Measurements from ENCODE around the gene ME3. TPM values are rescaled to one million over a fixed set of nuclear protein-coding genes. Genes with fewer than 3 reads are reported as not detected.

ME3 gene
- total RNA-seq, 1 donor from 2014 or later, result 28.5 TPM

- intact Hi-C loops (cut with DNase I), result loop anchor here (2.0 kb wide), 1 partner anchor 26 kb away; no protein-coding TSS in a partner anchor
- H3K4me1 ChIP-seq, result peaks cover 30% of the 10 kb centered on the region
- H3K27ac ChIP-seq, result peak overlapping the region; percentile 97
These were observed 3.5 kb downstream of the ME3 start for GRCh38 chr11:86668929-86669328.

GRCh38 chr11:86666193-86666592, 6.2 kb downstream of the ME3 start:
- Histone ChIP-seq H3K9me3 (no peaks in the 10 kb centered on the region), H3K27ac (no peak overlapping the region), H3K4me3 (no peak overlapping the region), H3K36me3 (no peaks in the 10 kb centered on the region), H3K4me1 (peaks cover 14% of the 10 kb centered on the region), H3K27me3 (no peaks in the 10 kb centered on the region)
- intact Hi-C loops (cut with DNase I), result no loop called here
- DNase-seq (ENCODE audit: extremely low spot score in 2 of 2), result no peak
- TF ChIP-seq POLR2AphosphoS5 (IDR thresholded peaks at IDR 0.05; ENCODE audit: insufficient read depth in 1 of 2, low read depth in 1 of 2) (no peak), CTCF (IDR thresholded peaks at IDR 0.05) (no peak)

More at GRCh38 chr11:86668929-86669328, 3.5 kb downstream of the ME3 start:
- no peaks in the 10 kb centered on the region for H3K36me3 ChIP-seq
- H3K27me3 ChIP-seq, result no peaks in the 10 kb centered on the region
- no peak for DNase-seq (ENCODE audit: extremely low spot score in 2 of 2)
- no peak overlapping the region for H3K4me3 ChIP-seq
- no peaks in the 10 kb centered on the region for H3K9me3 ChIP-seq
- TF ChIP-seq POLR2A (IDR thresholded peaks at IDR 0.05) (no peak), POLR2AphosphoS5 (IDR thresholded peaks at IDR 0.05; ENCODE audit: insufficient read depth in 1 of 2, low read depth in 1 of 2) (no peak), CTCF (IDR thresholded peaks at IDR 0.05) (no peak)

- intact Hi-C loops (cut with DNase I), result no loop called here
These were observed 7.5 kb downstream of the ME3 start for GRCh38 chr11:86664930-86665329.

GRCh38 chr11:86663761-86664160, 8.7 kb downstream of the ME3 start:
- intact Hi-C loops (cut with DNase I), result no loop called here
- H3K27me3 ChIP-seq, result no peaks in the 10 kb centered on the region
- no peak for DNase-seq (ENCODE audit: extremely low spot score in 2 of 2)
- TF ChIP-seq CTCF (IDR thresholded peaks at IDR 0.05) (no peak), POLR2A (IDR thresholded peaks at IDR 0.05) (no peak), POLR2AphosphoS5 (IDR thresholded peaks at IDR 0.05; ENCODE audit: insufficient read depth in 1 of 2, low read depth in 1 of 2) (peak in 1 of 2 donors; percentile 35)
- no peaks in the 10 kb centered on the region for H3K9me3 ChIP-seq
- H3K27ac ChIP-seq, result peak overlapping the region; percentile 27
- H3K36me3 ChIP-seq, result no peaks in the 10 kb centered on the region
- peaks cover 21% of the 10 kb centered on the region for H3K4me1 ChIP-seq
- no peak overlapping the region for H3K4me3 ChIP-seq

More at GRCh38 chr11:86664930-86665329, 7.5 kb downstream of the ME3 start:
- peaks cover 16% of the 10 kb centered on the region for H3K4me1 ChIP-seq
- TF ChIP-seq POLR2AphosphoS5 (IDR thresholded peaks at IDR 0.05; ENCODE audit: insufficient read depth in 1 of 2, low read depth in 1 of 2), result no peak
- TF ChIP-seq CTCF (IDR thresholded peaks at IDR 0.05), result no peak
- no peak for TF ChIP-seq POLR2A (IDR thresholded peaks at IDR 0.05)
- H3K27me3 ChIP-seq, result no peaks in the 10 kb centered on the region
- H3K4me3 ChIP-seq, result no peak overlapping the region
- no peaks in the 10 kb centered on the region for H3K36me3 ChIP-seq
- H3K27ac ChIP-seq, result peak overlapping the region; percentile 27
- H3K9me3 ChIP-seq, result no peaks in the 10 kb centered on the region
- no peak for DNase-seq (ENCODE audit: extremely low spot score in 2 of 2)

GRCh38 chr11:86663291-86663690, 9.1 kb downstream of the ME3 start:
- H3K27ac ChIP-seq, result peak overlapping the region; percentile 27
- intact Hi-C loops (cut with DNase I), result no loop called here
- H3K36me3 ChIP-seq, result no peaks in the 10 kb centered on the region
- H3K27me3 ChIP-seq, result no peaks in the 10 kb centered on the region
- no peak for DNase-seq (ENCODE audit: extremely low spot score in 2 of 2)
- peaks cover 19% of the 10 kb centered on the region for H3K4me1 ChIP-seq
- H3K4me3 ChIP-seq, result no peak overlapping the region
- H3K9me3 ChIP-seq, result no peaks in the 10 kb centered on the region
- TF ChIP-seq POLR2AphosphoS5 (IDR thresholded peaks at IDR 0.05; ENCODE audit: insufficient read depth in 1 of 2, low read depth in 1 of 2) (no peak), CTCF (IDR thresholded peaks at IDR 0.05) (no peak), POLR2A (IDR thresholded peaks at IDR 0.05) (no peak)

All from vagina (tissue), 2 donors.